Hepatocyte (in vitro differentiated cells): Measurements from ENCODE around the gene RNLS.

Experiments
- CTCF ChIP-seq: fragments of 200-600 bp; sonication (generic); IDR thresholded peaks from 2 replicates; pipeline ENCODE4 v1.5.1; 2016; ENCODE audit warnings: antibody characterized with exemption, mild to moderate bottlenecking; ENCODE audit not compliant: poor library complexity
- EZH2 ChIP-seq: fragments of 200-600 bp; sonication (generic); IDR thresholded peaks from 2 replicates; pipeline ENCODE4 v1.6.1; 2016; ENCODE audit warnings: antibody characterized with exemption, mild to moderate bottlenecking, borderline replicate concordance

GRCh38 chr10:88507404-88507803, 75.7 kb downstream of the RNLS start:
- TF ChIP-seq EZH2 (no peak), CTCF (no peak)
